Kidney (tissue), 14 donors: ENCODE data around the gene MYMK. TPM values are rescaled to one million over a fixed set of nuclear protein-coding genes. Genes with fewer than 3 reads are reported as not detected.

ENCODE experiments used
- DNase-seq, 5 donors: peaks; one replicate each; pipeline ENCODE4 v3.0.0-alpha.2; 2013 to 2020
- FAIRE-seq: peaks from 2 replicates; lab custom pipeline; 2012; peaks lifted over from hg19 to GRCh38; lab: Jason Lieb, UNC
- H3K27ac ChIP-seq, 2 donors: one replicate each; pipeline ENCODE4 v1.7.0; 2013; ENCODE audit warnings: low read depth in 2 of 2, low read length in 2 of 2, inconsistent platforms in 1 of 2
- H3K27me3 ChIP-seq: one replicate; pipeline ENCODE4 v1.7.1; 2013; ENCODE audit warnings: low read length, inconsistent platforms; ENCODE audit not compliant: control insufficient read depth, insufficient read depth
- H3K36me3 ChIP-seq, 3 donors: one replicate each; pipeline versions ENCODE4 v1.7.0 to v1.7.1; 2013; ENCODE audit warnings: low read length in 3 of 3, control low read depth in 1 of 3, inconsistent platforms in 1 of 3; ENCODE audit not compliant: insufficient read depth in 3 of 3, control insufficient read depth in 2 of 3
- H3K4me1 ChIP-seq, 3 donors: one replicate each; pipeline versions ENCODE4 v1.7.0 to v1.7.1; 2013; ENCODE audit warnings: low read length in 3 of 3, inconsistent platforms in 1 of 3, low read depth in 1 of 3; ENCODE audit not compliant: control insufficient read depth in 2 of 3, insufficient read depth in 2 of 3
- H3K4me3 ChIP-seq, 3 donors: one replicate each; pipeline versions ENCODE4 v1.7.0 to v1.8.1; 2013; ENCODE audit warnings: low read length in 3 of 3, control low read depth in 1 of 3, inconsistent platforms in 1 of 3
- H3K9ac ChIP-seq, 3 donors: one replicate each; pipeline versions ENCODE4 v1.7.0 to v1.7.1; 2013; ENCODE audit warnings: low read length in 3 of 3, control low read depth in 1 of 3, inconsistent platforms in 1 of 3
- H3K9me3 ChIP-seq, 3 donors: one replicate each; pipeline versions ENCODE4 v1.7.0 to v1.7.1; 2013; ENCODE audit warnings: low read length in 3 of 3, control low read depth in 1 of 3, inconsistent platforms in 1 of 3; ENCODE audit not compliant: control insufficient read depth in 2 of 3, insufficient read depth in 1 of 3
- CTCF ChIP-seq: IDR thresholded peaks from 3 replicates; pipeline ENCODE4 v1.5.1; 2012; ENCODE audit warnings: mild to moderate bottlenecking, moderate library complexity, borderline replicate concordance; ENCODE audit not compliant: insufficient read depth; ENCODE audit errors: extremely low read depth
- intact Hi-C: fragments of 100-400 bp; cut with DNase I; formaldehyde crosslinking; loops from one replicate; pipeline ENCODE4 v1.11.1; 2022
- polyA plus RNA-seq: library from polyadenylated mRNA; stranded (reverse); fragments of 350-450 nt; fragmentation: Illumina TruSeq; extraction: RNeasy Lipid Tissue Mini Kit (QIAGEN cat#74804); gene quantifications from one replicate; pipeline ENCODE4 v1.2.3, GENCODE V29; 2014; ENCODE audit warnings: low read depth, low replicate concordance; ENCODE audit not compliant: insufficient read depth
- total RNA-seq: library from RNA; stranded (reverse); fragmentation: NEBNext Ultra II Directional; extraction: Animal tissue kit (Norgen Biotek cat#: 25700); gene quantifications from one replicate; pipeline ENCODE4 v1.2.1, GENCODE V29; 2021
- donor health status: control.
- donor health status: control.
- donor health status: control.
- donor health status: control.
- donor health status: control.
- donor health status: DM: yes; HTN: yes; CAD: no.
- donor health status: Normal renal cell carcinoma (clear cell type).

MYMK gene
- total and polyA plus RNA-seq, 2 donors from 2014 or later: not detected

- Histone ChIP-seq H3K9ac (no peak overlapping the region), H3K36me3 (no peaks in the 10 kb centered on the region), H3K27ac (no peak overlapping the region), H3K9me3 (no peaks in the 10 kb centered on the region), H3K4me3 (no peak overlapping the region), H3K4me1 (peaks cover 0 to 13% (median 12%) of the 10 kb centered on the region in 3 donors), H3K27me3 (no peaks in the 10 kb centered on the region)
- FAIRE-seq (no peak), DNase-seq (peak in 1 of 5 donors; percentile 63)
- no peak for TF ChIP-seq CTCF
- intact Hi-C loops: no loop called here
Observed at GRCh38 chr9:133512253-133513213, 12.2 kb downstream of the MYMK start.

GRCh38 chr9:133511607-133512006 is 13.2 kb downstream of the MYMK start:
- no peak overlapping the region for H3K9ac ChIP-seq
- no peak for TF ChIP-seq CTCF
- DNase-seq (no peak), FAIRE-seq (no peak)
- no peaks in the 10 kb centered on the region for H3K36me3 ChIP-seq
- no peak overlapping the region for H3K4me3 ChIP-seq
- no peaks in the 10 kb centered on the region for H3K9me3 ChIP-seq
- H3K27ac ChIP-seq: no peak overlapping the region
- intact Hi-C loops: no loop called here
- H3K27me3 ChIP-seq: no peaks in the 10 kb centered on the region
- H3K4me1 ChIP-seq: peaks cover 0 to 13% (median 12%) of the 10 kb centered on the region in 3 donors

- H3K9me3 ChIP-seq: no peaks in the 10 kb centered on the region
- no peak overlapping the region for H3K9ac ChIP-seq
- peaks cover 0 to 13% (median 12%) of the 10 kb centered on the region in 3 donors for H3K4me1 ChIP-seq
- intact Hi-C loops: no loop called here
- no peak overlapping the region for H3K4me3 ChIP-seq
- no peak overlapping the region for H3K27ac ChIP-seq
- no peak for FAIRE-seq
- no peaks in the 10 kb centered on the region for H3K27me3 ChIP-seq
- no peaks in the 10 kb centered on the region for H3K36me3 ChIP-seq
- DNase-seq: peak in 1 of 5 donors; percentile 66
- TF ChIP-seq CTCF: no peak
Observed at GRCh38 chr9:133510926-133511505, 13.7 kb downstream of the MYMK start.
